Measurements from ENCODE around the gene ZNF597. TPM values are rescaled to one million over a fixed set of nuclear protein-coding genes. Genes with fewer than 3 reads are reported as not detected.

The ZNF597 gene
- total and polyA plus RNA-seq, 4 donors, result 0.25 to 3.2 (median 2.0) TPM

DNA sequence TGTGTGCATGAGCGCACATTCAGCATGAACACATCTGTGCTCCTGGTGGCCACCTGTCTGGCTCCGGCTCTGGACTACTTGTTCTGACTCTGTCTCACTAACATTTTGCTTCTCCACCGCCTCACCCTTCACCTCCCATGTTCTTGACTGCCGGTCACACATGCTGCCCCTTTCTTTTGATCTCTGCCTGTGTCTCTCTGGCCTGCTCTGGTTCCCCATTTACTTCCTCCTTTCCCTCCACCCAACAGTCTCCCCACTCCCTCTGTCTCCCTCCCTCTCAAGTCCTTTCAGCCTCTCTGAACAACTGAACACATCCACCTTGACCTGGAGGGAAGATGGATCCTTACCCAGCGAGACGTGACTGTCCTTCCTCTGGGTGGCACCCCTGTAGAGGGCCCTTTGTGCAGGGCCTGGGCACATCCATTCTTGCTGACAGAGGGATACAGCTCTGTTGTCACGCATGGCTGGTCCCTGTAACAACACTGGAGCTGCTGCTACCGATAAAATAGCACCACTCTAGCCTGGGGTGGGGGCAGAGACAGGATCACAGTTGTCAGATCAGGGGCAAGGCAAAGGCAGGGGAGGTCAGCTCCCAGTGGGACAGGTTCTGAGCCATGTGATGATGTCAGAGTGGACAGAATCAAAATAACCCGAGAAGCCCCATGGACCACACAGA lies 53.5 kb downstream of the ZNF597 start:
- Histone ChIP-seq H3K36me3 (ENCODE audit: control insufficient read depth in 1 of 2, insufficient read depth in 2 of 2, low read length in 1 of 2) (peaks cover 10 to 26% of the 10 kb centered on the region in 2 donors), H3K27ac (ENCODE audit: low read depth in 1 of 2, low read length in 2 of 2) (no peak overlapping the region), H3K9me3 (ENCODE audit: control insufficient read depth, low read length) (peaks cover 27% of the 10 kb centered on the region), H3K4me1 (ENCODE audit: control insufficient read depth in 1 of 2, insufficient read depth in 2 of 2, low read length in 2 of 2) (no peaks in the 10 kb centered on the region), H3K27me3 (ENCODE audit: control insufficient read depth in 1 of 2, insufficient read depth in 2 of 2, low read length in 1 of 2) (no peaks in the 10 kb centered on the region), H3K4me3 (ENCODE audit: low read length in 2 of 2) (no peak overlapping the region)
- ATAC-seq (ENCODE audit: low FRiP score) (no peak), DNase-seq (no peak)
- WGBS, 2 donors, result 88 to 90% methylated on average over 9 of the region's 9 CpGs
- intact Hi-C loops (cut with DNase I), result no loop called here

DNA sequence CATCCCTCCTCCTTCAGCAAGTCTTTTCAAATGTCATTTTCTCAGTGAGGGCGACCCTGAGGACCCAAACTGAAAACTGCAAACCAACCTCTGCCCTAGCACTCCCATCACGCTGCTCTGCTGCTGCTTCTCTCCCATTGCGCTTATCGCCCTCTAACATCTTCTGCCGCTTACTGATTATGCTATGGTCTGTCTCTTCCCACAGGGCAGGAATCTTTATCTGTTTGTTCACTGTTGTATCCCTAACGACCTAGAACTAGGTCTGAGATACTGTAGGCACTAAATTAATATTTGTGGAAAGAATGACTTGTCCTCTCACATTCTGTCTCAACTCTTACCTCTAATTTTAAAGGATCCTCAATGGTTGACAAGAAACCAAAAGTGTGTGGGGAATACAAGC lies 55.0 kb downstream of the ZNF597 start:
- H3K36me3 ChIP-seq (ENCODE audit: control insufficient read depth in 1 of 2, insufficient read depth in 2 of 2, low read length in 1 of 2), result peaks cover 20 to 28% of the 10 kb centered on the region in 2 donors
- no peak overlapping the region for H3K4me3 ChIP-seq (ENCODE audit: low read length in 2 of 2)
- no peak for ATAC-seq (ENCODE audit: low FRiP score)
- DNase-seq, result no peak
- H3K9me3 ChIP-seq (ENCODE audit: control insufficient read depth, low read length), result peaks cover 37% of the 10 kb centered on the region
- 96 to 97% methylated on average over 6 of the region's 6 CpGs for WGBS, 2 donors
- intact Hi-C loops (cut with DNase I), result no loop called here
- H3K4me1 ChIP-seq (ENCODE audit: control insufficient read depth in 1 of 2, insufficient read depth in 2 of 2, low read length in 2 of 2), result no peaks in the 10 kb centered on the region
- H3K27ac ChIP-seq (ENCODE audit: low read depth in 1 of 2, low read length in 2 of 2), result no peak overlapping the region
- H3K27me3 ChIP-seq (ENCODE audit: control insufficient read depth in 1 of 2, insufficient read depth in 2 of 2, low read length in 1 of 2), result no peaks in the 10 kb centered on the region

DNA sequence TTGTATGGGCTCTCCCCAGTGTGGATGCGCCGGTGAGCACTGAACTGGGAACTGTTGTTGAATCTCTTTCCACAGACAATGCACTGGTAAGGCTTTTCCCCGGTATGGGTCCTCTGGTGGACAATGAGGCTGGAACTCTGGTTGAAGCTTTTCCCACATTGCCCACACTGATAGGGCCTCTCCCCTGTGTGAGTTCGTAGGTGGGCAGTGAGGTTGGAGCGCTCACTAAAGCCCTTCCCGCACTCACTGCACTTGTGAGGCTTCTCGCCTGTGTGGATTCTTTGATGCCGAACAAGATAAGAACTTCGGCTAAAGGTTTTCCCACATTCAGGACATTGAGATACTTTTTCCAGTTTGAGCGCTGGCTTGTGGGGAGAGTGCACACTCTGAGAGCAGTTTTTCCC lies 60.3 kb downstream of the ZNF597 start:
- intact Hi-C loops (cut with DNase I), result no loop called here
- peaks cover 47% of the 10 kb centered on the region for H3K9me3 ChIP-seq (ENCODE audit: control insufficient read depth, low read length)
- H3K36me3 ChIP-seq (ENCODE audit: control insufficient read depth in 1 of 2, insufficient read depth in 2 of 2, low read length in 1 of 2), result peaks cover 19 to 28% of the 10 kb centered on the region in 2 donors
- DNase-seq (no peak), ATAC-seq (ENCODE audit: low FRiP score) (no peak)
- WGBS, 2 donors, result 98 to 99% methylated on average over 10 of the region's 10 CpGs
- no peak overlapping the region for H3K4me3 ChIP-seq (ENCODE audit: low read length in 2 of 2)
- no peak overlapping the region for H3K27ac ChIP-seq (ENCODE audit: low read depth in 1 of 2, low read length in 2 of 2)
- H3K4me1 ChIP-seq (ENCODE audit: control insufficient read depth in 1 of 2, insufficient read depth in 2 of 2, low read length in 2 of 2), result no peaks in the 10 kb centered on the region
- no peaks in the 10 kb centered on the region for H3K27me3 ChIP-seq (ENCODE audit: control insufficient read depth in 1 of 2, insufficient read depth in 2 of 2, low read length in 1 of 2)

Small RNA genes within 50 kb of the gene (microRNA-seq; reads per million reads assigned to microRNA genes)
- gene MIR6126, result 0 reads per million in 2 donors

Other genes with a start within 250 kb of the ZNF597 start
- gene ZNF200, start 208.3 kb downstream of the ZNF597 start, total RNA-seq, result 1 to 10 TPM; 7.4 to 8.1 TPM
- gene ZNF200, start 208.3 kb downstream of the ZNF597 start, polyA plus RNA-seq, result 1 to 10 TPM; 4.0 to 4.5 TPM
- gene MEFV, start 186.9 kb downstream of the ZNF597 start, total RNA-seq, result 1 to 10 TPM; 2.9 to 4.5 TPM
- gene MEFV, start 186.9 kb downstream of the ZNF597 start, polyA plus RNA-seq, result 1 to 10 TPM in 1 of 2 donors, under 1 TPM in 1; 0.20 to 1.6 TPM
- gene ZNF263, start 160.0 kb downstream of the ZNF597 start, total RNA-seq, result 10 to 100 TPM; 26.2 to 27.4 TPM
- gene ZNF263, start 160.0 kb downstream of the ZNF597 start, polyA plus RNA-seq, result 10 to 100 TPM in 1 of 2 donors, 1 to 10 TPM in 1; 8.3 to 17.2 TPM
- gene TIGD7, start 138.1 kb downstream of the ZNF597 start, total RNA-seq, result 1 to 10 TPM; 9.0 to 9.8 TPM
- gene TIGD7, start 138.1 kb downstream of the ZNF597 start, polyA plus RNA-seq, result 1 to 10 TPM; 2.6 to 4.6 TPM
- gene ZNF75A, start 138.0 kb downstream of the ZNF597 start, total RNA-seq, result 10 to 100 TPM; 26.9 to 28.1 TPM
- 10 to 100 TPM in 1 of 2 donors, 1 to 10 TPM in 1; 6.1 to 17.3 TPM for gene ZNF75A, start 138.0 kb downstream of the ZNF597 start, polyA plus RNA-seq
- not detected for gene OR2C1, start 87.6 kb downstream of the ZNF597 start, total RNA-seq
- gene OR2C1, start 87.6 kb downstream of the ZNF597 start, polyA plus RNA-seq, result not detected
- 10 to 100 TPM; 11.4 to 14.1 TPM for gene ZSCAN32, start 42.5 kb downstream of the ZNF597 start, total RNA-seq
- 1 to 10 TPM; 9.1 to 10.0 TPM for gene ZSCAN32, start 42.5 kb downstream of the ZNF597 start, polyA plus RNA-seq
- gene ZNF174, start 42.3 kb downstream of the ZNF597 start, total RNA-seq, result 10 to 100 TPM in 1 of 2 donors, 1 to 10 TPM in 1; 8.2 to 10.9 TPM
- 1 to 10 TPM; 2.3 to 7.7 TPM for gene ZNF174, start 42.3 kb downstream of the ZNF597 start, polyA plus RNA-seq
- gene NAA60, start 176 bp upstream of the ZNF597 start, total RNA-seq, result 10 to 100 TPM; 32.4 to 47.5 TPM
- gene NAA60, start 176 bp upstream of the ZNF597 start, polyA plus RNA-seq, result 10 to 100 TPM; 20.2 to 39.0 TPM
- gene C16orf90, start 52.0 kb upstream of the ZNF597 start, total RNA-seq, result not detected
- not detected for gene C16orf90, start 52.0 kb upstream of the ZNF597 start, polyA plus RNA-seq
- gene CLUAP1, start 57.5 kb upstream of the ZNF597 start, total RNA-seq, result 10 to 100 TPM; 15.3 to 23.7 TPM
- 10 to 100 TPM; 12.3 to 22.2 TPM for gene CLUAP1, start 57.5 kb upstream of the ZNF597 start, polyA plus RNA-seq
- 1 to 10 TPM in 1 of 2 donors, under 1 TPM in 1; 0.97 to 2.3 TPM for gene NLRC3, start 133.9 kb upstream of the ZNF597 start, total RNA-seq
- under 1 TPM in 1 of 2 donors, not detected in 1; 0.38 TPM for gene NLRC3, start 133.9 kb upstream of the ZNF597 start, polyA plus RNA-seq
- gene SLX4, start 168.1 kb upstream of the ZNF597 start, total RNA-seq, result 1 to 10 TPM; 4.9 to 5.0 TPM
- 1 to 10 TPM in 1 of 2 donors, under 1 TPM in 1; 0.50 to 4.0 TPM for gene SLX4, start 168.1 kb upstream of the ZNF597 start, polyA plus RNA-seq
- 10 to 100 TPM in 1 of 2 donors, 1 to 10 TPM in 1; 9.1 to 21.8 TPM for gene DNASE1, start 211.2 kb upstream of the ZNF597 start, total RNA-seq
- gene DNASE1, start 211.2 kb upstream of the ZNF597 start, polyA plus RNA-seq, result 1 to 10 TPM; 5.4 to 9.3 TPM

Measured in aorta (tissue), 5 donors.